Measurements from ENCODE around the gene FAM181A.

Gene FAM181A

GRCh38 chr14:93923626-93924025 lies 3.5 kb upstream of the FAM181A start:
- H3K4me3 ChIP-seq (replicated peaks in 1 of 2; ENCODE audit: low read depth in 2 of 2, low read length in 2 of 2) = no peak overlapping the region
- DNase-seq (ENCODE audit: low read depth in 2 of 2) = no peak
- TF ChIP-seq CTCF (IDR thresholded peaks at IDR 0.05; ENCODE audit: low read depth, low read length) = no peak

GRCh38 chr14:93924592-93925355 lies 2.4 kb upstream of the FAM181A start:
- TF ChIP-seq CTCF (IDR thresholded peaks at IDR 0.05; ENCODE audit: low read depth, low read length) = no peak
- DNase-seq (ENCODE audit: low read depth in 2 of 2) = no peak
- H3K4me3 ChIP-seq (replicated peaks in 1 of 2; ENCODE audit: low read depth in 2 of 2, low read length in 2 of 2) = no peak overlapping the region

GRCh38 chr14:93925374-93925895 lies 1.7 kb upstream of the FAM181A start:
- no peak for DNase-seq (ENCODE audit: low read depth in 2 of 2)
- no peak for TF ChIP-seq CTCF (IDR thresholded peaks at IDR 0.05; ENCODE audit: low read depth, low read length)
- no peak overlapping the region for H3K4me3 ChIP-seq (replicated peaks in 1 of 2; ENCODE audit: low read depth in 2 of 2, low read length in 2 of 2)

- no peak overlapping the region for H3K4me3 ChIP-seq (replicated peaks in 1 of 2; ENCODE audit: low read depth in 2 of 2, low read length in 2 of 2)
- no peak for DNase-seq (ENCODE audit: low read depth in 2 of 2)
These were observed 785 bp upstream of the FAM181A start for GRCh38 chr14:93926245-93926872.

GRCh38 chr14:93927800-93928145 lies 629 bp downstream of the FAM181A start:
- no peak for DNase-seq (ENCODE audit: low read depth in 2 of 2)
- TF ChIP-seq CTCF (IDR thresholded peaks at IDR 0.05; ENCODE audit: low read depth, low read length) = no peak
- H3K4me3 ChIP-seq (replicated peaks in 1 of 2; ENCODE audit: low read depth in 2 of 2, low read length in 2 of 2) = no peak overlapping the region

More at GRCh38 chr14:93926245-93926872, 785 bp upstream of the FAM181A start:
- no peak for TF ChIP-seq CTCF (IDR thresholded peaks at IDR 0.05; ENCODE audit: low read depth, low read length)

GRCh38 chr14:93928184-93929047 lies 1.3 kb downstream of the FAM181A start:
- no peak for DNase-seq (ENCODE audit: low read depth in 2 of 2)
- H3K4me3 ChIP-seq (replicated peaks in 1 of 2; ENCODE audit: low read depth in 2 of 2, low read length in 2 of 2) = no peak overlapping the region
- no peak for TF ChIP-seq CTCF (IDR thresholded peaks at IDR 0.05; ENCODE audit: low read depth, low read length)
